WTC11 (cell line): ENCODE results near the gene LENG9. TPM values are rescaled to one million over a fixed set of nuclear protein-coding genes. Genes with fewer than 3 reads are reported as not detected.

Experiments
- ATAC-seq: fragments of 200-7000 bp; cut with Tn5 transposase; 2 replicates; pipeline ENCODE4 v1.10.0; 2021; ENCODE audit warnings: mild to moderate bottlenecking, moderate library complexity
- CTCF ChIA-PET: fragments of 300-600 bp; sonication (Branson Sonifier 250); formaldehyde crosslinking; loops from one replicate; lab custom pipeline; 2021; ENCODE audit warnings: antibody characterized with exemption; lab: Charles Lee
- POLR2A ChIA-PET: fragments of 350-600 bp; sonication (Branson Sonifier 250); formaldehyde crosslinking; loops from one replicate; lab custom pipeline; 2021; ENCODE audit warnings: antibody characterized with exemption; lab: Charles Lee
- DNase-seq: peaks from one replicate; pipeline ENCODE4 v3.0.0; 2021; ENCODE audit warnings: low spot score
- H3K27ac Mint-ChIP-seq: 2 replicates; pipeline ENCODE4 v1.8.0; 2021; ENCODE audit warnings: mixed read lengths
- H3K27me3 Mint-ChIP-seq: 2 replicates; pipeline ENCODE4 v1.8.0; 2021; ENCODE audit warnings: low read depth, mild to moderate bottlenecking, moderate library complexity, mixed read lengths
- H3K36me3 Mint-ChIP-seq: 2 replicates; pipeline ENCODE4 v1.8.0; 2021; ENCODE audit warnings: mixed read lengths
- H3K4me1 Mint-ChIP-seq: 2 replicates; pipeline ENCODE4 v1.8.0; 2022; ENCODE audit warnings: mixed read lengths
- H3K4me3 Mint-ChIP-seq: 2 replicates; pipeline ENCODE4 v1.8.0; 2021; ENCODE audit warnings: mild to moderate bottlenecking, moderate library complexity, mixed read lengths
- H3K9me3 Mint-ChIP-seq: 2 replicates; pipeline ENCODE4 v1.8.0; 2021; ENCODE audit warnings: mixed read lengths
- ATF1 ChIP-seq: sonication (generic); formaldehyde crosslinking; IDR thresholded peaks from 2 replicates; pipeline ENCODE4 v1.8.1; 2023; ENCODE audit warnings: mild to moderate bottlenecking, moderate library complexity, missing genetic modification reagents
- EMX1 ChIP-seq: fragments of 250-450 bp; sonication (Bioruptor Pico); IDR thresholded peaks from 2 replicates; pipeline ENCODE4 v1.8.0; 2021; ENCODE audit warnings: mild to moderate bottlenecking
- FOXJ3 ChIP-seq: sonication (generic); formaldehyde crosslinking; IDR thresholded peaks from 2 replicates; pipeline ENCODE4 v1.9.0; 2021; ENCODE audit warnings: missing genetic modification reagents, mild to moderate bottlenecking, borderline replicate concordance
- GABPB1 ChIP-seq: sonication (generic); formaldehyde crosslinking; IDR thresholded peaks from 2 replicates; pipeline ENCODE4 v1.8.1; 2023; ENCODE audit warnings: mild to moderate bottlenecking, missing genetic modification reagents
- GRHL2 ChIP-seq: fragments of 250-450 bp; sonication (Bioruptor Pico); IDR thresholded peaks from 2 replicates; pipeline ENCODE4 v1.8.0; 2022; ENCODE audit warnings: mild to moderate bottlenecking, moderate library complexity; ENCODE audit not compliant: insufficient replicate concordance, severe bottlenecking
- GTF2I ChIP-seq: fragments of 250-450 bp; sonication (Bioruptor Pico); conservative IDR thresholded peaks from 2 replicates; pipeline ENCODE4 v1.4.0; 2021; ENCODE audit warnings: mild to moderate bottlenecking
- JUN ChIP-seq: sonication (generic); formaldehyde crosslinking; IDR thresholded peaks from 2 replicates; pipeline ENCODE4 v1.8.0; 2023; ENCODE audit warnings: mild to moderate bottlenecking, missing genetic modification reagents
- NFE2L1 ChIP-seq: sonication (generic); formaldehyde crosslinking; IDR thresholded peaks from 2 replicates; pipeline ENCODE4 v1.8.1; 2023; ENCODE audit warnings: missing genetic modification reagents
- RORB ChIP-seq: fragments of 250-450 bp; sonication (Bioruptor Pico); IDR thresholded peaks from 2 replicates; pipeline ENCODE4 v1.9.0; 2021; ENCODE audit warnings: mild to moderate bottlenecking
- SMAD3 ChIP-seq: sonication (generic); formaldehyde crosslinking; IDR thresholded peaks from 2 replicates; pipeline ENCODE4 v1.8.0; 2022; ENCODE audit warnings: missing genetic modification reagents, mild to moderate bottlenecking, borderline replicate concordance
- ZBTB21 ChIP-seq: sonication (generic); formaldehyde crosslinking; IDR thresholded peaks from 2 replicates; pipeline ENCODE4 v1.8.1; 2023; ENCODE audit warnings: mild to moderate bottlenecking, missing genetic modification reagents, borderline replicate concordance
- total RNA-seq: library from RNA; stranded (reverse); gene quantifications from 3 replicates; pipeline ENCODE4 v1.2.3, GENCODE V29; 2021
- TF ChIP-seq, protein P1 (sequence below): sonication (generic); formaldehyde crosslinking; IDR thresholded peaks from 2 replicates; pipeline ENCODE4 v1.8.1; 2022; ENCODE audit warnings: low read depth, missing genetic modification reagents, borderline replicate concordance
- TF ChIP-seq, protein P2 (sequence below): fragments of 250-450 bp; sonication (Bioruptor Pico); conservative IDR thresholded peaks from 2 replicates; pipeline ENCODE4 v1.9.0; 2021; ENCODE audit warnings: mild to moderate bottlenecking
- TF ChIP-seq, protein P3 (sequence below): sonication (generic); formaldehyde crosslinking; IDR thresholded peaks from 2 replicates; pipeline ENCODE4 v1.8.1; 2022; ENCODE audit warnings: mild to moderate bottlenecking, moderate library complexity, missing genetic modification reagents
- TF ChIP-seq, protein P4 (sequence below): fragments of 200-600 bp; IDR thresholded peaks from 2 replicates; pipeline ENCODE4 v1.8.0; 2022; ENCODE audit warnings: antibody characterized with exemption
- TF ChIP-seq, protein P5 (sequence below): fragments of 250-450 bp; sonication (Bioruptor Pico); IDR thresholded peaks from 2 replicates; pipeline ENCODE4 v2.1.2; 2022; ENCODE audit warnings: mild to moderate bottlenecking, moderate library complexity
- TF ChIP-seq, protein P6 (sequence below): sonication (generic); formaldehyde crosslinking; conservative IDR thresholded peaks from 2 replicates; pipeline ENCODE4 v1.8.1; 2023; ENCODE audit warnings: mild to moderate bottlenecking, low read depth, missing genetic modification reagents, moderate library complexity
- TF ChIP-seq, protein P7 (sequence below): sonication (generic); formaldehyde crosslinking; IDR thresholded peaks from 2 replicates; pipeline ENCODE4 v1.8.0; 2023; ENCODE audit warnings: mild to moderate bottlenecking, missing genetic modification reagents
- TF ChIP-seq, protein P8 (sequence below): sonication (generic); formaldehyde crosslinking; IDR thresholded peaks from 2 replicates; pipeline ENCODE4 v1.8.1; 2022; ENCODE audit warnings: missing genetic modification reagents, borderline replicate concordance

The LENG9 gene
- total RNA-seq, 1 experiment from 2014 or later, result 6.1 TPM

DNA sequence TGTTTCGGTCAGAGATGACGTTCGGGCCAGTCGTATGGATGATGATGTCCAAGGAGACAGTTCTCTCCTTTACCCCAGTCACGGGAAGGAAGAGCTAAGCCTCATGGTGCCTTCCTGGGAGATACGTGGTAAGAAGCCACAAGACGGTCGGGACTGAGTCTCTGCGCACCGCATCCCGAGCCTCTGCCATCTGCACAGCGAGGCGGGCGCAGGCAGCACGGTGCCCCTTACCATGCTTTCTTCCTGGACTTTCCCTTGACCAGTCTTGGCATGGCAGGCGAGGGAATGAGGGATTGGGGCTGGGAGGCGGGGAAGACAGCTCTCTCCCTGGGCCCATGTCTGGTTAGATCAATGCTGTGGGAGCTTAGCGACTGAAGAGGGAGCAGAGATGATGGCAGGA lies 29.0 kb upstream of the LENG9 start:
- TF ChIP-seq ATF1 (CRISPR knock-in tag) (no peak), JUN (no peak)
- H3K9me3 Mint-ChIP-seq, result peaks cover 40% of the 10 kb centered on the region
- no peaks in the 10 kb centered on the region for H3K4me1 Mint-ChIP-seq
- H3K4me3 Mint-ChIP-seq, result no peak overlapping the region
- H3K36me3 Mint-ChIP-seq, result peaks cover 22% of the 10 kb centered on the region
- H3K27ac Mint-ChIP-seq, result no peak overlapping the region
- peaks cover 46% of the 10 kb centered on the region for H3K27me3 Mint-ChIP-seq
- ATAC-seq, result no peak
- ChIA-PET POLR2A (no interaction called here), CTCF (no interaction called here)
- no peak for DNase-seq

DNA sequence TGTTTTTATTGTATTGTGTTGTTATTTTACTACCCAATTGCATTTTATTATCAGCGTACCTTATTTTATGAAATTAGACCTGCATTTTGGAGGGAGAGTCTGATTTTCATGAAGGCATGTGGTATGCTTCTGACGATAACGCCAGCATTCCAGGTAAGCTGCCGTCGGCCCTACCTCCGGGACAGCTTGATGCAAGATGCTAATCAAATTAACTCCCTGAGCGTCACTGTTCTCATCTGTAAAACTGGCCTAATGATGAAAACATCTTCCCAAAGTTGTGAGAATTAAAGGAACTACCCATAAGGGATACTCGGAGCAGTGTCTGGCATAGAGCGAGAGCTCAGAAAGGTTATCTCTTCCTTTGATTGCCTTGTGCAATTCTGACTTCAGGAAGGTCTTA lies 26.2 kb upstream of the LENG9 start:
- Mint-ChIP-seq H3K27me3 (peaks cover 51% of the 10 kb centered on the region), H3K36me3 (peaks cover 19% of the 10 kb centered on the region), H3K4me3 (no peak overlapping the region), H3K9me3 (peaks cover 28% of the 10 kb centered on the region), H3K4me1 (no peaks in the 10 kb centered on the region), H3K27ac (no peak overlapping the region)
- DNase-seq (no peak), ATAC-seq (no peak)
- ChIA-PET CTCF (no interaction called here), POLR2A (no interaction called here)
- TF ChIP-seq, protein P1, sequence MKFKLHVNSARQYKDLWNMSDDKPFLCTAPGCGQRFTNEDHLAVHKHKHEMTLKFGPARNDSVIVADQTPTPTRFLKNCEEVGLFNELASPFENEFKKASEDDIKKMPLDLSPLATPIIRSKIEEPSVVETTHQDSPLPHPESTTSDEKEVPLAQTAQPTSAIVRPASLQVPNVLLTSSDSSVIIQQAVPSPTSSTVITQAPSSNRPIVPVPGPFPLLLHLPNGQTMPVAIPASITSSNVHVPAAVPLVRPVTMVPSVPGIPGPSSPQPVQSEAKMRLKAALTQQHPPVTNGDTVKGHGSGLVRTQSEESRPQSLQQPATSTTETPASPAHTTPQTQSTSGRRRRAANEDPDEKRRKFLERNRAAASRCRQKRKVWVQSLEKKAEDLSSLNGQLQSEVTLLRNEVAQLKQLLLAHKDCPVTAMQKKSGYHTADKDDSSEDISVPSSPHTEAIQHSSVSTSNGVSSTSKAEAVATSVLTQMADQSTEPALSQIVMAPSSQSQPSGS (CRISPR knock-in tag), result no peak
- TF ChIP-seq, protein P2, sequence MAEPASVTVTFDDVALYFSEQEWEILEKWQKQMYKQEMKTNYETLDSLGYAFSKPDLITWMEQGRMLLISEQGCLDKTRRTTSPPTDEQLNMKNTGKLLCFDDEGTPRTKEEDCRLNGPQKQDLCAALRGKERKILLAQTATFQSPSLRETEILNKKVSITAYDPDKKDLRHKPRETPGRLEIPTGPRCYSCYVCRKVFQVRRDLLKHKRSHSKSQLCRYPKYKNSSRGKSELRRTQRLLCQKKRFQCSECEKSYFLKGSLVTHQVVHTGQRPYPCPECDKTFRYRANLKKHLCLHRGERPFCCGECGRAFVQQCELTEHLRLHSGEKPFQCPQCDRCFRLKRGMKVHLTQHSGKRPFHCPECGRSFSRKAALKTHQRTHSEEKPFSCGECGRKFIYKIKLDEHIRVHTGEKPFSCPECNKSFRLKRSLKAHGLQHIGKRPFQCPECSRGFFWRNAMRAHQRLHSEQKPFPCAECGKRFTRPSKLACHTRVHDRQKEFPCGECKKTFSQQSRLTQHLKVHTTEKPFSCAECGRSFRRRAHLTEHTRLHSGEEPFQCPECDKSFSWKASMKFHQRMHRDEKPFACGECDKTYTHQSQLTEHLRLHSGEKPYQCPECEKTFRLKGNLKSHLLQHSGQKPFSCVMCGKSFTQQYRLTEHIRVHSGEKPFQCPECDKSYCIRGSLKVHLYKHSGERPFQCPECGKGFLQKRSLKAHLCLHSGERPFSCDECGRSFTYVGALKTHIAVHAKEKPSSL (CRISPR knock-in tag), result no peak
- TF ChIP-seq, protein P3, sequence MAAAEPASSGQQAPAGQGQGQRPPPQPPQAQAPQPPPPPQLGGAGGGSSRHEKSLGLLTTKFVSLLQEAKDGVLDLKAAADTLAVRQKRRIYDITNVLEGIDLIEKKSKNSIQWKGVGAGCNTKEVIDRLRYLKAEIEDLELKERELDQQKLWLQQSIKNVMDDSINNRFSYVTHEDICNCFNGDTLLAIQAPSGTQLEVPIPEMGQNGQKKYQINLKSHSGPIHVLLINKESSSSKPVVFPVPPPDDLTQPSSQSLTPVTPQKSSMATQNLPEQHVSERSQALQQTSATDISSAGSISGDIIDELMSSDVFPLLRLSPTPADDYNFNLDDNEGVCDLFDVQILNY (CRISPR knock-in tag), result no peak
- TF ChIP-seq, protein P4, sequence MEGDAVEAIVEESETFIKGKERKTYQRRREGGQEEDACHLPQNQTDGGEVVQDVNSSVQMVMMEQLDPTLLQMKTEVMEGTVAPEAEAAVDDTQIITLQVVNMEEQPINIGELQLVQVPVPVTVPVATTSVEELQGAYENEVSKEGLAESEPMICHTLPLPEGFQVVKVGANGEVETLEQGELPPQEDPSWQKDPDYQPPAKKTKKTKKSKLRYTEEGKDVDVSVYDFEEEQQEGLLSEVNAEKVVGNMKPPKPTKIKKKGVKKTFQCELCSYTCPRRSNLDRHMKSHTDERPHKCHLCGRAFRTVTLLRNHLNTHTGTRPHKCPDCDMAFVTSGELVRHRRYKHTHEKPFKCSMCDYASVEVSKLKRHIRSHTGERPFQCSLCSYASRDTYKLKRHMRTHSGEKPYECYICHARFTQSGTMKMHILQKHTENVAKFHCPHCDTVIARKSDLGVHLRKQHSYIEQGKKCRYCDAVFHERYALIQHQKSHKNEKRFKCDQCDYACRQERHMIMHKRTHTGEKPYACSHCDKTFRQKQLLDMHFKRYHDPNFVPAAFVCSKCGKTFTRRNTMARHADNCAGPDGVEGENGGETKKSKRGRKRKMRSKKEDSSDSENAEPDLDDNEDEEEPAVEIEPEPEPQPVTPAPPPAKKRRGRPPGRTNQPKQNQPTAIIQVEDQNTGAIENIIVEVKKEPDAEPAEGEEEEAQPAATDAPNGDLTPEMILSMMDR, result no peak
- TF ChIP-seq, protein P5, sequence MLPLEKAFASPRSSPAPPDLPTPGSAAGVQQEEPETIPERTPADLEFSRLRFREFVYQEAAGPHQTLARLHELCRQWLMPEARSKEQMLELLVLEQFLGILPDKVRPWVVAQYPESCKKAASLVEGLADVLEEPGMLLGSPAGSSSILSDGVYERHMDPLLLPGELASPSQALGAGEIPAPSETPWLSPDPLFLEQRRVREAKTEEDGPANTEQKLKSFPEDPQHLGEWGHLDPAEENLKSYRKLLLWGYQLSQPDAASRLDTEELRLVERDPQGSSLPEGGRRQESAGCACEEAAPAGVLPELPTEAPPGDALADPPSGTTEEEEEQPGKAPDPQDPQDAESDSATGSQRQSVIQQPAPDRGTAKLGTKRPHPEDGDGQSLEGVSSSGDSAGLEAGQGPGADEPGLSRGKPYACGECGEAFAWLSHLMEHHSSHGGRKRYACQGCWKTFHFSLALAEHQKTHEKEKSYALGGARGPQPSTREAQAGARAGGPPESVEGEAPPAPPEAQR (CRISPR knock-in tag), result no peak
- TF ChIP-seq RORB (CRISPR knock-in tag), result no peak
- TF ChIP-seq EMX1, result no peak
- no peak for TF ChIP-seq SMAD3
- TF ChIP-seq GABPB1 (CRISPR knock-in tag), result no peak
- TF ChIP-seq FOXJ3 (CRISPR knock-in tag), result no peak
- no peak for TF ChIP-seq ZBTB21
- TF ChIP-seq, protein P6, sequence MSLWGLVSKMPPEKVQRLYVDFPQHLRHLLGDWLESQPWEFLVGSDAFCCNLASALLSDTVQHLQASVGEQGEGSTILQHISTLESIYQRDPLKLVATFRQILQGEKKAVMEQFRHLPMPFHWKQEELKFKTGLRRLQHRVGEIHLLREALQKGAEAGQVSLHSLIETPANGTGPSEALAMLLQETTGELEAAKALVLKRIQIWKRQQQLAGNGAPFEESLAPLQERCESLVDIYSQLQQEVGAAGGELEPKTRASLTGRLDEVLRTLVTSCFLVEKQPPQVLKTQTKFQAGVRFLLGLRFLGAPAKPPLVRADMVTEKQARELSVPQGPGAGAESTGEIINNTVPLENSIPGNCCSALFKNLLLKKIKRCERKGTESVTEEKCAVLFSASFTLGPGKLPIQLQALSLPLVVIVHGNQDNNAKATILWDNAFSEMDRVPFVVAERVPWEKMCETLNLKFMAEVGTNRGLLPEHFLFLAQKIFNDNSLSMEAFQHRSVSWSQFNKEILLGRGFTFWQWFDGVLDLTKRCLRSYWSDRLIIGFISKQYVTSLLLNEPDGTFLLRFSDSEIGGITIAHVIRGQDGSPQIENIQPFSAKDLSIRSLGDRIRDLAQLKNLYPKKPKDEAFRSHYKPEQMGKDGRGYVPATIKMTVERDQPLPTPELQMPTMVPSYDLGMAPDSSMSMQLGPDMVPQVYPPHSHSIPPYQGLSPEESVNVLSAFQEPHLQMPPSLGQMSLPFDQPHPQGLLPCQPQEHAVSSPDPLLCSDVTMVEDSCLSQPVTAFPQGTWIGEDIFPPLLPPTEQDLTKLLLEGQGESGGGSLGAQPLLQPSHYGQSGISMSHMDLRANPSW (CRISPR knock-in tag), result no peak
- no peak for TF ChIP-seq GRHL2 (CRISPR knock-in tag)
- TF ChIP-seq GTF2I (CRISPR knock-in tag), result no peak
- TF ChIP-seq NFE2L1 (CRISPR knock-in tag), result no peak
- TF ChIP-seq, protein P7, sequence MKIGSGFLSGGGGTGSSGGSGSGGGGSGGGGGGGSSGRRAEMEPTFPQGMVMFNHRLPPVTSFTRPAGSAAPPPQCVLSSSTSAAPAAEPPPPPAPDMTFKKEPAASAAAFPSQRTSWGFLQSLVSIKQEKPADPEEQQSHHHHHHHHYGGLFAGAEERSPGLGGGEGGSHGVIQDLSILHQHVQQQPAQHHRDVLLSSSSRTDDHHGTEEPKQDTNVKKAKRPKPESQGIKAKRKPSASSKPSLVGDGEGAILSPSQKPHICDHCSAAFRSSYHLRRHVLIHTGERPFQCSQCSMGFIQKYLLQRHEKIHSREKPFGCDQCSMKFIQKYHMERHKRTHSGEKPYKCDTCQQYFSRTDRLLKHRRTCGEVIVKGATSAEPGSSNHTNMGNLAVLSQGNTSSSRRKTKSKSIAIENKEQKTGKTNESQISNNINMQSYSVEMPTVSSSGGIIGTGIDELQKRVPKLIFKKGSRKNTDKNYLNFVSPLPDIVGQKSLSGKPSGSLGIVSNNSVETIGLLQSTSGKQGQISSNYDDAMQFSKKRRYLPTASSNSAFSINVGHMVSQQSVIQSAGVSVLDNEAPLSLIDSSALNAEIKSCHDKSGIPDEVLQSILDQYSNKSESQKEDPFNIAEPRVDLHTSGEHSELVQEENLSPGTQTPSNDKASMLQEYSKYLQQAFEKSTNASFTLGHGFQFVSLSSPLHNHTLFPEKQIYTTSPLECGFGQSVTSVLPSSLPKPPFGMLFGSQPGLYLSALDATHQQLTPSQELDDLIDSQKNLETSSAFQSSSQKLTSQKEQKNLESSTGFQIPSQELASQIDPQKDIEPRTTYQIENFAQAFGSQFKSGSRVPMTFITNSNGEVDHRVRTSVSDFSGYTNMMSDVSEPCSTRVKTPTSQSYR (CRISPR knock-in tag), result no peak
- TF ChIP-seq, protein P8, sequence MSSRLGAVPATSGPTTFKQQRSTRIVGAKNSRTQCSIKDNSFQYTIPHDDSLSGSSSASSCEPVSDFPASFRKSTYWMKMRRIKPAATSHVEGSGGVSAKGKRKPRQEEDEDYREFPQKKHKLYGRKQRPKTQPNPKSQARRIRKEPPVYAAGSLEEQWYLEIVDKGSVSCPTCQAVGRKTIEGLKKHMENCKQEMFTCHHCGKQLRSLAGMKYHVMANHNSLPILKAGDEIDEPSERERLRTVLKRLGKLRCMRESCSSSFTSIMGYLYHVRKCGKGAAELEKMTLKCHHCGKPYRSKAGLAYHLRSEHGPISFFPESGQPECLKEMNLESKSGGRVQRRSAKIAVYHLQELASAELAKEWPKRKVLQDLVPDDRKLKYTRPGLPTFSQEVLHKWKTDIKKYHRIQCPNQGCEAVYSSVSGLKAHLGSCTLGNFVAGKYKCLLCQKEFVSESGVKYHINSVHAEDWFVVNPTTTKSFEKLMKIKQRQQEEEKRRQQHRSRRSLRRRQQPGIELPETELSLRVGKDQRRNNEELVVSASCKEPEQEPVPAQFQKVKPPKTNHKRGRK (CRISPR knock-in tag), result no peak
